Peyer's patch (tissue), 4 donors: ENCODE measurements around the gene NEK6. TPM values are rescaled to one million over a fixed set of nuclear protein-coding genes. Genes with fewer than 3 reads are reported as not detected.

Source experiments
- DNase-seq, 3 donors: peaks; one replicate each; pipeline ENCODE4 v3.0.0-alpha.2; 2017 to 2019
- H3K27ac ChIP-seq, 4 donors: fragments of 200-600 bp; sonication (generic); one replicate each; pipeline ENCODE4 v1.5.1; 2016 to 2019
- H3K27me3 ChIP-seq, 2 donors: fragments of 200-600 bp; sonication (generic); one replicate each; pipeline ENCODE4 v1.5.1; 2019
- H3K36me3 ChIP-seq, 3 donors: fragments of 200-600 bp; sonication (generic); one replicate each; pipeline ENCODE4 v1.5.1; 2016 to 2019
- H3K4me1 ChIP-seq, 4 donors: fragments of 200-600 bp; sonication (generic); one replicate each; pipeline ENCODE4 v1.5.1; 2016 to 2019
- H3K4me3 ChIP-seq, 4 donors: fragments of 200-600 bp; sonication (generic); 1 replicate in 3 of 4; 2 replicates in 1 of 4; pipeline ENCODE4 v1.5.1; 2016 to 2019; ENCODE audit warnings: mild to moderate bottlenecking in 1 of 4
- H3K9me3 ChIP-seq, 4 donors: fragments of 200-600 bp; sonication (generic); one replicate each; pipeline ENCODE4 v1.5.1; 2016 to 2019; ENCODE audit warnings: mild to moderate bottlenecking in 1 of 4
- CTCF ChIP-seq, 6 experiments: fragments of 450-650 bp in 4 of 6; fragments of 200-600 bp in 2 of 6; sonication (generic) in 1 of 6; IDR thresholded peaks; one replicate each; pipeline ENCODE4 v1.5.1; 2017 to 2019; ENCODE audit warnings: antibody characterized with exemption in 6 of 6, mild to moderate bottlenecking in 3 of 6, moderate library complexity in 1 of 6
- POLR2A ChIP-seq, 2 donors: fragments of 450-650 bp; IDR thresholded peaks; one replicate each; pipeline ENCODE4 v1.5.1; 2017; ENCODE audit warnings: antibody characterized with exemption in 2 of 2, mild to moderate bottlenecking in 2 of 2, moderate library complexity in 2 of 2
- total RNA-seq, 4 donors: library from RNA; depleted of rRNA; stranded (reverse); fragments of >200 nt; gene quantifications; one replicate each; pipeline ENCODE4 v1.1.0, GENCODE V29; 2016

NEK6 gene
- total RNA-seq, 4 donors from 2014 or later: 38.4 to 77.6 (median 46.9) TPM

GRCh38 chr9:124220946-124221451 is 36.8 kb upstream of the NEK6 start:
- Histone ChIP-seq H3K27me3 (no peaks in the 10 kb centered on the region), H3K27ac (peak overlapping the region in 3 of 4 donors; percentile 14 to 86 (median 72)), H3K4me3 (no peak overlapping the region), H3K9me3 (no peaks in the 10 kb centered on the region), H3K36me3 (no peaks in the 10 kb centered on the region), H3K4me1 (peaks cover 13 to 66% (median 29%) of the 10 kb centered on the region in 4 donors)
- DNase-seq: peak in 2 of 3 donors; percentile 62 to 66
- TF ChIP-seq CTCF (IDR thresholded peaks at IDR 0.05) (no peak), POLR2A (IDR thresholded peaks at IDR 0.05) (peak in 1 of 2 donors; percentile 19)

- Histone ChIP-seq H3K27me3 (no peaks in the 10 kb centered on the region), H3K4me3 (no peak overlapping the region), H3K27ac (peak overlapping the region in 3 of 4 donors; percentile 14 to 86 (median 72)), H3K9me3 (no peaks in the 10 kb centered on the region), H3K36me3 (no peaks in the 10 kb centered on the region), H3K4me1 (peaks cover 12 to 61% (median 23%) of the 10 kb centered on the region in 4 donors)
- TF ChIP-seq POLR2A (IDR thresholded peaks at IDR 0.05) (no peak), CTCF (IDR thresholded peaks at IDR 0.05) (no peak)
- DNase-seq: no peak
These were observed 36.1 kb upstream of the NEK6 start for GRCh38 chr9:124221676-124222075.

- H3K9me3 ChIP-seq: no peaks in the 10 kb centered on the region
- H3K27me3 ChIP-seq: no peaks in the 10 kb centered on the region
- H3K27ac ChIP-seq: peak overlapping the region in 2 of 4 donors; percentile 72 to 86
- no peak overlapping the region for H3K4me3 ChIP-seq
- H3K4me1 ChIP-seq: peaks cover 12 to 61% (median 23%) of the 10 kb centered on the region in 4 donors
- no peak for TF ChIP-seq POLR2A (IDR thresholded peaks at IDR 0.05)
- H3K36me3 ChIP-seq: no peaks in the 10 kb centered on the region
- no peak for DNase-seq
These were observed 35.6 kb upstream of the NEK6 start for GRCh38 chr9:124222109-124222508.

GRCh38 chr9:124222918-124223720 is 34.6 kb upstream of the NEK6 start:
- H3K27ac ChIP-seq: peak overlapping the region in 3 of 4 donors; percentile 39 to 95 (median 86)
- H3K4me1 ChIP-seq: peaks cover 9 to 52% (median 19%) of the 10 kb centered on the region in 4 donors
- no peaks in the 10 kb centered on the region for H3K27me3 ChIP-seq
- peak in 2 of 3 donors; percentile 93 to 95 for DNase-seq
- no peaks in the 10 kb centered on the region for H3K9me3 ChIP-seq
- H3K36me3 ChIP-seq: no peaks in the 10 kb centered on the region
- H3K4me3 ChIP-seq: no peak overlapping the region
- TF ChIP-seq POLR2A (IDR thresholded peaks at IDR 0.05) (no peak), CTCF (IDR thresholded peaks at IDR 0.05) (no peak)

GRCh38 chr9:124225945-124226344 is 31.8 kb upstream of the NEK6 start:
- Histone ChIP-seq H3K9me3 (no peaks in the 10 kb centered on the region), H3K27me3 (no peaks in the 10 kb centered on the region), H3K4me1 (peaks cover 0 to 32% (median 10%) of the 10 kb centered on the region in 4 donors), H3K27ac (no peak overlapping the region), H3K4me3 (no peak overlapping the region), H3K36me3 (no peaks in the 10 kb centered on the region)
- DNase-seq: no peak
- no peak for TF ChIP-seq POLR2A (IDR thresholded peaks at IDR 0.05)
- no peak for TF ChIP-seq CTCF (IDR thresholded peaks at IDR 0.05)

- no peak for DNase-seq
These were observed 29.2 kb upstream of the NEK6 start for GRCh38 chr9:124228516-124228915.

More at GRCh38 chr9:124228516-124228915, 29.2 kb upstream of the NEK6 start:
- Histone ChIP-seq H3K27me3 (no peaks in the 10 kb centered on the region), H3K4me1 (peaks cover 0 to 8% (median 4%) of the 10 kb centered on the region in 4 donors), H3K4me3 (no peak overlapping the region), H3K36me3 (no peaks in the 10 kb centered on the region), H3K27ac (no peak overlapping the region), H3K9me3 (no peaks in the 10 kb centered on the region)
- TF ChIP-seq CTCF (IDR thresholded peaks at IDR 0.05) (no peak), POLR2A (IDR thresholded peaks at IDR 0.05) (no peak)
